Thyroid gland (tissue), 4 donors: ENCODE data around the gene PKN1. TPM values are rescaled to one million over a fixed set of nuclear protein-coding genes. Genes with fewer than 3 reads are reported as not detected.

Experiments
- DNase-seq, 2 donors: peaks; one replicate each; pipeline ENCODE4 v3.0.0-alpha.2; 2019
- H3K27ac ChIP-seq, 3 donors: fragments of 200-600 bp; sonication (generic); 1 replicate in 2 of 3; 2 replicates in 1 of 3; pipeline ENCODE4 v1.5.1; 2016 to 2019; ENCODE audit warnings: mild to moderate bottlenecking in 1 of 3, moderate library complexity in 1 of 3
- H3K27me3 ChIP-seq: fragments of 200-600 bp; sonication (generic); one replicate; pipeline ENCODE4 v1.5.1; 2019
- H3K36me3 ChIP-seq, 2 donors: fragments of 200-600 bp; sonication (generic); one replicate each; pipeline ENCODE4 v1.5.1; 2016 to 2019
- H3K4me1 ChIP-seq, 2 donors: fragments of 200-600 bp; sonication (generic); one replicate each; pipeline ENCODE4 v1.5.1; 2017 to 2019
- H3K4me3 ChIP-seq, 3 donors: fragments of 200-600 bp; sonication (generic); replicated peaks in 1 of 3; 1 replicate in 2 of 3; 2 replicates in 1 of 3; pipeline ENCODE4 v1.5.1; 2016; ENCODE audit warnings: mild to moderate bottlenecking in 1 of 3
- H3K9me3 ChIP-seq: fragments of 200-600 bp; sonication (generic); one replicate; pipeline ENCODE4 v1.5.1; 2017
- POLR2A ChIP-seq, 2 donors: fragments of 450-650 bp; IDR thresholded peaks; one replicate each; pipeline ENCODE4 v1.6.1; 2017; ENCODE audit warnings: antibody characterized with exemption in 2 of 2, mild to moderate bottlenecking in 2 of 2, moderate library complexity in 1 of 2
- WGBS, 2 donors: methylation state at CpG; one replicate each; pipeline ENCODE4 v1.1.5; 2017; 5-methylcytosine and 5-hydroxymethylcytosine counted together
- intact Hi-C: fragments of 100-400 bp; cut with DNase I; formaldehyde crosslinking; loops from one replicate; pipeline ENCODE4 v1.15.1; 2023
- total RNA-seq, 4 donors: library from RNA; depleted of rRNA; stranded (reverse); fragments of >200 nt; gene quantifications; one replicate each; pipeline ENCODE4 v1.2.3, GENCODE V29; 2016
- TF ChIP-seq, protein P1 (sequence below), 6 experiments: fragments of 200-600 bp in 3 of 6; fragments of 450-650 bp in 3 of 6; sonication (generic) in 3 of 6; IDR thresholded peaks; one replicate each; pipeline ENCODE4 v1.5.1; 2016 to 2019; ENCODE audit warnings: antibody characterized with exemption in 6 of 6, mild to moderate bottlenecking in 2 of 6, inconsistent platforms in 1 of 6, moderate library complexity in 1 of 6

PKN1 gene
- total RNA-seq, 4 donors from 2014 or later, result 66.5 to 79.8 (median 74.2) TPM

DNA sequence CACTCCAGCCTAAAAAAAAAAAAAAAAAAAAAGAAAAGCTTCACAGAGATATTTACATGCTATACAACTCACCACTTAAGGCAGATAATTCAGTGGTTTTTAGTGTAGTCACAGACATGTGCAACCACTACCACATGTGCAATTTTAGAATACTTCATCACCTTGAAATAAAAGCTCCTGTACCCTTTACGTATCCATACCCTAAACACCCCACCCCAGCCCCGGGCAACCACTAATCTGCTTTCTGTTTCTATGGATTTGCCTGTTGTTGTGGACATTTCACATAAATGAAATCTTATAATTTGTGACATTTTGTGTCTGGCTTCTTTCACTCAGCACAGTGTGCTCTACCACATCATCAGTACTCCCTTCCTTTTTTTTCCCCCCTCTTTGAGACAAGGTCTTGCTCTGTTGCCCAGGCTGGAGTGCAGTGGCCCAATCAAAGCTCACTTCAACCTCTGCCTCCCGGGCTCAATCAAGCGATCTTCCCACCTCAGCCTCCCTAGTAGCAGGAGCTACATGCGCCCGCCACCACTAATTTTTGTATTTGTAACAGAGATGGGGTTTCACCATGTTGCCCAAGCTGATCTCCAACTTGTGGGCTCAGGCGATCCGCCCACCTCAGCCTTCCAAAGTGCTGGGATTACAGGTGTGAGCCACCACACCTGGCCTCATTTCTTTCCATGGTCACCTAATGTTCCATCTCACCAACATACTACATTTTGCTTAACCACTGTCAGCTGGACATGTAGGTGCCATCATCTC, 18.0 kb upstream of the PKN1 start:
- intact Hi-C loops, result no loop called here
- no peak for DNase-seq
- H3K4me3 ChIP-seq, result no peak overlapping the region
- TF ChIP-seq, protein P1, sequence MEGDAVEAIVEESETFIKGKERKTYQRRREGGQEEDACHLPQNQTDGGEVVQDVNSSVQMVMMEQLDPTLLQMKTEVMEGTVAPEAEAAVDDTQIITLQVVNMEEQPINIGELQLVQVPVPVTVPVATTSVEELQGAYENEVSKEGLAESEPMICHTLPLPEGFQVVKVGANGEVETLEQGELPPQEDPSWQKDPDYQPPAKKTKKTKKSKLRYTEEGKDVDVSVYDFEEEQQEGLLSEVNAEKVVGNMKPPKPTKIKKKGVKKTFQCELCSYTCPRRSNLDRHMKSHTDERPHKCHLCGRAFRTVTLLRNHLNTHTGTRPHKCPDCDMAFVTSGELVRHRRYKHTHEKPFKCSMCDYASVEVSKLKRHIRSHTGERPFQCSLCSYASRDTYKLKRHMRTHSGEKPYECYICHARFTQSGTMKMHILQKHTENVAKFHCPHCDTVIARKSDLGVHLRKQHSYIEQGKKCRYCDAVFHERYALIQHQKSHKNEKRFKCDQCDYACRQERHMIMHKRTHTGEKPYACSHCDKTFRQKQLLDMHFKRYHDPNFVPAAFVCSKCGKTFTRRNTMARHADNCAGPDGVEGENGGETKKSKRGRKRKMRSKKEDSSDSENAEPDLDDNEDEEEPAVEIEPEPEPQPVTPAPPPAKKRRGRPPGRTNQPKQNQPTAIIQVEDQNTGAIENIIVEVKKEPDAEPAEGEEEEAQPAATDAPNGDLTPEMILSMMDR (IDR thresholded peaks at IDR 0.05), result no peak
- no peak for TF ChIP-seq POLR2A (IDR thresholded peaks at IDR 0.05)
- H3K36me3 ChIP-seq, result peaks cover 26 to 28% of the 10 kb centered on the region in 2 donors
- 96% methylated on average over 8 of the region's 8 CpGs for WGBS, 2 donors
- H3K27ac ChIP-seq, result no peak overlapping the region
- no peaks in the 10 kb centered on the region for H3K9me3 ChIP-seq
- no peaks in the 10 kb centered on the region for H3K27me3 ChIP-seq
- H3K4me1 ChIP-seq, result peaks cover 25 to 34% of the 10 kb centered on the region in 2 donors

DNA sequence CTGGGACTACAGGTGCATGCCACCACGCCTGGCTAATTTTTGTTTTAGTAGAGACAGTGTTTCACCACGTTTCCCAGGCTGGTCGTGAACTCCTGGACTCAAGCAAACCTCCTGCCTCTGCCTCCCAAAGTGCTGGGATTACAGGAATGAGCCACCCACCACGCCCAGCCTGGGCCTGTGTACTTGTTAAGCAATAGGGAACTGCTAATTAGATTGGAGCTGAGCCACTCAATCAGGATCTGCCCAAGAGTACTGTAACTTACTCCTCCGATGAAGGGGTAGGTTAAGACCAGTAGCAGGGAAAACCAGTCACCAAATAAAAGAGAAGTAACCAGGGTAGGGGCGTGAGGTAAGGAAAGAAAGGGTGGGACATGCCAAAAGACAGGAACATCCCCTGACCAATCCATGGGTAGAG, 16.3 kb upstream of the PKN1 start:
- Histone ChIP-seq H3K4me1 (peaks cover 25 to 34% of the 10 kb centered on the region in 2 donors), H3K36me3 (peaks cover 9 to 11% of the 10 kb centered on the region in 2 donors), H3K27ac (no peak overlapping the region), H3K27me3 (no peaks in the 10 kb centered on the region), H3K4me3 (no peak overlapping the region), H3K9me3 (no peaks in the 10 kb centered on the region)
- no peak for DNase-seq
- intact Hi-C loops, result no loop called here
- no peak for TF ChIP-seq POLR2A (IDR thresholded peaks at IDR 0.05)
- 66 to 87% methylated on average over 4 to 6 of the region's 6 CpGs for WGBS, 2 donors

DNA sequence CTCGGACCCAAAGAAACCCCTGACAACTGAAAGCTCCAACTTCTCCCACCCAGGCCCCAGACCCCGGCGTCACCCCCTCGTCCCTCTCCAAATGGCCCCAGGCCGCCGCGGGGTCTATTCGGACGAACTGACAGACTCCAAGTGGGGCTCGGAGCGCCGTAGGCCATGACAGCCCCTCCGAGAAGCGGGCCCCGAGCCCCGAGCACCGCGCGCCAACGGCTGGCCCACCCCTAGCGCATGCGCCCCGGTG, 14.3 kb upstream of the PKN1 start:
- DNase-seq, result peak in 1 of 2 donors; percentile 73
- TF ChIP-seq, protein P1 (IDR thresholded peaks at IDR 0.05), result no peak
- no peak for TF ChIP-seq POLR2A (IDR thresholded peaks at IDR 0.05)
- Histone ChIP-seq H3K36me3 (no peaks in the 10 kb centered on the region), H3K9me3 (no peaks in the 10 kb centered on the region), H3K4me1 (peaks cover 20 to 29% of the 10 kb centered on the region in 2 donors), H3K4me3 (peak overlapping the region; percentile 30 to 92 (median 68)), H3K27me3 (no peaks in the 10 kb centered on the region), H3K27ac (peak overlapping the region; percentile 81 to 87 (median 82))
- intact Hi-C loops, result no loop called here
- 0 to 1% methylated on average over 8 to 14 of the region's 23 CpGs for WGBS, 2 donors

DNA sequence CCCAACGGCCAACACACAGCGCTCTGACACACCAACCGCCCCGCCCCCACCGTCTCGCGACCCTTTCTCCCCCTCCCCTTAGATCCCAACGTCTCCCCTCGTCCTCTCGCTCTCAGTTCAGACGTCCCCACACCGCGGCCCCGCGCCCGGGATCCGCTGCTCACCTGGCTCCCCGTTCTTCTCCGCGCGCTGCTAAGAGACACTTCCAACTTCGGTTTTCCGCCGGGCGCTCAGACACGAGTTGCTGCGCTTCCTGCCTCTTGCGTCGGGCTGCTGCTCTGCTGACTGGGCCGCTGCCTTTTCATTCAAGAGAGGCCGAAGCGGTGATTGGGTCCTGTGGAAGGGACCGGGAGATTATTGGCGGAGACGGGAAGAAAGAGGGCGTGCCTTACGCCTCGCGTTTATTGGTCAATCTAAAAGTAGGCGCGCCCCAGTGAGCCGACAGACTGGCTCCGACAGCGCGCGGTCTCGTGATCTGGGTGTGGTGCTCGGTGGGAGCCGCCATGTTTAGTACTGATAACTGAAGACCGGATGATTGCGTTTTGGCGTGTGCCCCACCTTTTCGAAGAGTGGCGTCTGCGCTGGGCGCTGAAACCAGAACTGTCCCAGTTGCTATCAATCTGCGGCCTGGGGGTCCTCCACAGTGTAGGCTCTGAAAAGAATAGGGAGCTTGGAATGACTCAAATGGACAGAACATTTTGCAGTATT, 13.8 kb upstream of the PKN1 start, which contains the start of gene DDX39A:
DDX39A (minus strand) TSS at position 236 of the 708 bp plus-strand sequence. CDS start 6,121 bp downstream, outside the sequence.
- Histone ChIP-seq H3K4me1 (peaks cover 18 to 26% of the 10 kb centered on the region in 2 donors), H3K36me3 (no peaks in the 10 kb centered on the region), H3K27ac (peak within 1 kb of the TSS; percentile 81 to 87 (median 82)), H3K27me3 (no peaks in the 10 kb centered on the region), H3K9me3 (no peaks in the 10 kb centered on the region), H3K4me3 (peak within 1 kb of the TSS; percentile 30 to 92 (median 68))
- peak; percentile 99 for DNase-seq
- intact Hi-C loops, result no loop called here
- TF ChIP-seq, protein P1 (IDR thresholded peaks at IDR 0.05), result peak in 1 of 6 experiments; percentile 11
- TF ChIP-seq POLR2A (IDR thresholded peaks at IDR 0.05), result peak in 1 of 2 donors; percentile 77
- 0 to 1% methylated on average over 34 to 52 of the region's 57 CpGs for WGBS, 2 donors

GRCh38 chr19:14425696-14426138, 7.4 kb upstream of the PKN1 start:
- 78 to 80% methylated on average over 7 of the region's 7 CpGs for WGBS, 2 donors
- H3K4me3 ChIP-seq, result no peak overlapping the region
- H3K4me1 ChIP-seq, result no peaks in the 10 kb centered on the region
- intact Hi-C loops, result no loop called here
- no peaks in the 10 kb centered on the region for H3K9me3 ChIP-seq
- H3K27me3 ChIP-seq, result no peaks in the 10 kb centered on the region
- TF ChIP-seq POLR2A (IDR thresholded peaks at IDR 0.05), result no peak
- TF ChIP-seq, protein P1 (IDR thresholded peaks at IDR 0.05), result no peak
- H3K27ac ChIP-seq, result no peak overlapping the region
- H3K36me3 ChIP-seq, result no peaks in the 10 kb centered on the region
- no peak for DNase-seq
